Stimulated activated CD8-positive, alpha-beta memory T cell treated with anti-CD3 and anti-CD28 coated beads, Interleukin-7, amount 100 ng/mL, for 4 hours (primary cell): ENCODE measurements around the gene ZNF700.
"Not testable (repeated sequence)": the region's sequence is repeated elsewhere in the genome, so short reads cannot be mapped to it uniquely, and the experiment has no call there.

ENCODE experiments used
- DNase-seq, 2 donors: peaks; one replicate each; pipeline ENCODE4 v3.0.0-alpha.2; 2020; ENCODE audit warnings: low read depth in 2 of 2

The ZNF700 gene

DNA sequence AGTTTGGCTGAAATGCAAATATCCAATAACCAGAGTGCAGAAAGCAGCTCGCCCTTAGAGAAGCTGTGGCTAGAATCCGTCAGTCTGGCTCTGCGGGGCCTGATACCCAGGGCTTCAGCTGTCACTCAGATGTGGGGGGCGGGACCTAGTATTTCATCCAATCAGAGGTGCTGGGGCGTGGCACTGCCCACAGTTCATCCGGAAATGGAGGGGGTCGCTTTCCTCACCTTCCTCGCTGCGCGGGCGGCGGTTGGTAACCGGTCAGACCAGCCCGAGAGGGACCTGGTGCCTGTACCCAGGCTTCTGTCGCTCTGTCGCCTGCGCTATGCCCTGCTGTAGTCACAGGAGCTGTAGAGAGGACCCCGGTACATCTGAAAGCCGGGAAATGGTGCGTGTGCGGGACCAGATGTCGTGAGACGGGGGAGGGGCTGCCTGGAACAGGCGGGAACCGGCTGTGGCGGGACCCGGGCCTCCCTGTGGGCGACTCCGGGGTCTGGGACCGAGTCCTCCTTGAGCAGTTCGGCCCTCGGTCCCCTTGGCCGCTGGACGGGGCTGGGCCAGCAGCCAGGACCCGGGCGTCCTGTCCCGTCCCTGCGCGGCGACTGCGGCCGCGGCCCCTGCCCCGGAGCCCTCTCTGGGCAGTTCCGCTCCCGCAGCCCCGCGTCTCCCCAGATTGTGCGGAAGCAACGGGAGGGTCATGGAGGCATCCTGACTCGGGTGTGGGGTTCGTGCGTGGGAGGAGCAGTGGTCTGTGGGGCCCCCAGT lies at the start of gene ZNF700:
Gene ZNF700 (plus strand): TSS at position 222 of the 765 bp plus-strand sequence. CDS start 104 bp downstream, at position 326.
- DNase-seq = peak; percentile 86 to 88

DNA sequence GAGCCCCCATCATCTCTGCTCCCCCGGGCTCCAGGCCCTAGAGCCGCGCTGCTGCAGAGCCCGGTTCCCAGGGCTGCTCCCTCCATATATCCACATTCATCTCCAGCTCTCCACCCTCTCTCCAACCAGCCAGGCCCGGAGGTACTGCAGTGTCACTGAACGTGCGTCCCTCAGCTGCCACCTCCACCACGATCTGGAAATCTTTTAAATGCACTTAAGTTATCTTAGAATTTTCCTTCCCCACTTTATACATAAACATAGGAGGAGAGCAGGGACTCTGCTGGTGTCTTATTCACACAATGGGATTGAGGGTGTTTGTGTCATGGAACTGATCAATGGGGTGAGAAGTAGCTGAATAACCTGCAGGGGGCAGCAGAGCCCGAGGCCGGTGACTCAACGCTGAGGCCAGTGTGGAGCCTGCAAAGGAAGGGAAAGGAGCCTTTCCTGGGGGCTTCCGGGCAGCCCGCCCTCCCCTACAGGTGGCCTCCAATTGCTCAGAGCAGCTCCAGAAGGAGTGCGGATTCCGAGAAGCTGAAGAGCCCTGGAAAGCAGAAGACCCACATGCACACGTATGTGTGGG lies 45.1 kb upstream of the ZNF700 start:
- peak in 1 of 2 donors; percentile 6 for DNase-seq

DNA sequence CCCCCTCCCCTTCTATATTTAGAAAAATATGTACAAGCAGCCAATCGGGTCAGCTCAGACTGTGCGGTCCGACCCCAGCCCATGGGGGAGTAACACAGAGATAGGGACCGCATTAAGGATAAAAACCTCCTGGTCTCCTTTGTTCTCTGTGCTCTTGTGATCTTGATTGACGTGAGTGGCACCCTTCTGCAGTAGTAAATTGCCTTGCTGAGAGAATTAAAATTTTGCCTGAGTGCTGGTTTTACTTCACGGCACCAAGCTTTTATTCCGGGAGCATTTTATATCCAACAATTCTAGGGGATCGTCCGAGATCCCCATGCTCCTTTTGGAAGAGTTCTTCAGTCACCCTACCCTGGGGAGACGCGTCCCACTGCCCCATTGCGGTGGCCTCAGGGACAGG lies 44.3 kb upstream of the ZNF700 start:
- no peak for DNase-seq

DNA sequence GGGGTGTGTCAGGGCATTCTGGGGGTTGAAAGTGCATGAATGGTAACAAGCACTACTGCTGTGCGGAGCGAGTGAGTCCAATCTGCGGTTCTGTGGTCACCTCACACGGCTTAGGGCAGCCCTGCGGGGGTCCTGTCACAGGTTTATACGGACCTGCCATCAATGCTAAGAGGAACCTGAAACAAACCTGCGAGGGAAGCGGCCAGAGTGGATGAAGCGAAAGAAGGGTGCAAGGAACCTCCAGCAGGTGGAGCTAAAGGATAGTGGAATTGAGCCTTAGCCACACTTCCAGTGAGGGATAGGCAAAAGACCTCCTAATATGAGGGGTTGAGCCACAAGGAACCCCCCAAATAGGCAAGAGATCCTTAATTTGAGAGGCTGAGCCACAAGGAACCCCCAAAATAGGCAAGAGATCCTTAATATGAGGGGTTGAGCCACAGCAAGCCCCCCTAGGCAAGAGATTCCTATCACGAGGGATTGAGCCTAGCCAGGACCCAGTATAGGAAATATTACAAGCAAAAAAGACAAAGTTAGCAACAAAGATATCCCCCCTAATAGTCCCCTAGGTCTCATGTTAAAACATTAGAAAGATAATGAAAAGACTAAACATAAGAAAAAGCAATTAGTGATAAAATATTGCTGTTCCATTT lies 43.6 kb upstream of the ZNF700 start:
- DNase-seq = peak; percentile 19 to 45

DNA sequence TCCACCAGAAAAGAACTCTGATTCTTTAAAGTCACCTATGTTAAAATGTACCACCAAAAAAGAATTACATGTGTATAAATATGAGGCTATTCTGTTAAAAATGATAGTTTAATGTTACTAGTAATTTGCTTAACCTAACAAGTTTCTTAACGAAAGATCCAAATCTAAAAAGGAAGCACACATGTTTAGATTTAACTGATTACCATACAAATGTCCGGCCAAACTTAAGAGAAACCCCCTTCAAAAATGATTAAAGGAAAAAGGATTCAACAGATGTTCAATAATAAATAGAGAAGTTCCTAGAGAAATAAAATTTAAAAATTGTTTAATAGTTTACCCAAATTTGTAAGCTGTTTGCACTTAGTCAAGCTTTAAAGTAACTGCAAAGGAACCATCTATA lies 42.3 kb upstream of the ZNF700 start:
- DNase-seq = no peak

DNA sequence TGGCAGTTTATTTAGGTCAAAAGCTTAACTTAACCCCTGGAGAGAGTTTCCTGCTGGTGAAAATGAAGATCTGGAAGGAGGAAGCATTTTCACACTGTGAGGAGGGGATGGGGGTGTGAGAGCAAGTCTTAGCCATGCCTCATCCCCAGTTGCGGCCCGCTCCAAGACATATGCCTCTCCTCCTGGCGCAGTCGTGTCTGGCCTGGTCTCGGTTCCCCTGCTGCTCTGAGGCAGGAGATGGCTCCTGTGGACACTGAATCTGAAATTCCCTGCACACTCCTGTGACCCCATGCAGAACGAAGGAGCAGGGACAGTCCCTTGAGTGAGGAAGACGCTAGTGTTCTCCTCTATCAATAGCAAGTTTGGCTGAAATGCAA lies 37.7 kb upstream of the ZNF700 start:
- no peak for DNase-seq

DNA sequence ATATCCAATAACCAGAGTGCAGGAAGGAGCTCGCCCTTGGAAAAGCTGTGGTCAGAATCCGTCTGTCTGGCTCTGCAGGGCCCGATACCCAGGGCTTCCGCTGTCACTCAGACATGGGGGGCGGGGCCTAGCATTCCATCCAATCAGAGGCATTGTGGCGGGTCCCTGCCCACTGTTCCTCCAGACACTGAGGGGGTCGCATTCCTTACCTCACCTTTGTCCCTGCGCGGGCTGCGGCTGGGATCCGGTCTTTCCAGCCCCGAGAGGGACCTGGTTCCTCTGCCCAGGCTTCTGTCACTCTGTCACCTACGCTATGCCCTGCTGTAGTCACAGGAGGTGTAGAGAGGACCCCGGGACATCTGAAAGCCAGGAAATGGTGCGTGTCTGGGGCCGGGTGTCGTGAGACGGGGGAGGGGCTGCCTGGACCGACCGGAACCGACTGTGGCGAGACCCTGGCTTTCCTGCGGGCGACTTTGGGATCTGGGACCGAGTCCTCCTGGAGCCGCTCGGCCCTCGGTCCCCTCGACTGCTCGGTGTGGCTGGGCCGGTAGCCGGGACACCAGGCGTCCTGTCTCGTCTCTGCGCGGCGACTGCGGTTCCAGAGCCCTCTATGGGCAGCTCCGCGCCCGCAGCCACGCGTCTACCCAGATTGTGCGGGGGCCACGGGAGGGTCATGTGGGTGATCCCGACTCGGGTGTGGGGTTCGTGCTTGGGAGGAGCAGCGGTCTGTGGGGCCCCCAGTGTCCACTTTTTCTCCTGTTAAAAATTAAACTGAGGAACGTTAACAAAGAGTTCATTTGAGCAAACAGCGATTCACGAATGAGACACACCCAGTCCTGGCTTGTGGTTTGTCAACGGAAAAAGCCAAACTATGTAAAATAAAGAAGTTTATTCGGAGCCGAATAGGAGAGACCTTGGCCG lies 37.0 kb upstream of the ZNF700 start, which contains the start of gene ZNF69:
Gene ZNF69 (plus strand): TSS at position 172 of the 921 bp plus-strand sequence. CDS start 142 bp downstream, at position 314.
- DNase-seq = peak; percentile 26 to 52

DNA sequence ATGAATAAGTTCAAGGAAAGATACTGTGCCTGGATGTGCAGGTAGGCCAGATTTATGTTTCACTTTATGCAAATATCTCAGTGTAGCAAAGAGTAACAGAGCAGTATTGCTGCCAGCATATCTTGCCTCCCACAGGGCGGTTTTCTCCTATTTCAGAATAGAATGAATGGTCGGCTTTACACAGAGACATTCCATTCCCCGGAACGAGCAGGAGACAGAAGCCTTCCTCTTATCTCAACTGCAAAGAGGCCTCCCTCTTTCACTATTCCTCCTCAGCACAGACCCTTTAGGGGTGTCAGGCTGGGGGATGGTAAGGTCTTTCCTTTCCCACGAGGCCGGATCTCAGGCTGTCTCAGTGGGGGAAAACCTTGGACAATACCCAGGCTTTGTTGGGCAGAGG lies 35.0 kb upstream of the ZNF700 start:
- DNase-seq = not testable (repeated sequence)

DNA sequence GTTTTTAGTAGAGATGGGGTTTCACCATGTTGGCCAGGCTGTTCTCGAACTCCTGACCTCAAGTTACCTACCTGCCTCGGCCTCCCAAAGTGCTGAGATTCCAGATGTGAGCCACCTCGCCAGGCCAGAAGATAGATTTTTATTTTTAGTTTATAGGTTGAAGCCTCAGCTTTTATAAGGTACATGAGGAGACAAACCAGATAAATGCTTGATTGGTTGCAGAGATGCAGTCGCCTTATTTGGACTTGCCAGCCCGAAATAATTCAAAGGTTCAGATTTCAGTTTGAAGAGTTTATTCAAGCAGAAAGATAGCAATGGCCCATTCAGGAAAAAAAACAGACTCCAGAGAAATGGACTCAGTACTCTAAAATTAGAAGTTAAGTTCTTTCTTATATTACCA lies 34.3 kb upstream of the ZNF700 start:
- DNase-seq = no peak

DNA sequence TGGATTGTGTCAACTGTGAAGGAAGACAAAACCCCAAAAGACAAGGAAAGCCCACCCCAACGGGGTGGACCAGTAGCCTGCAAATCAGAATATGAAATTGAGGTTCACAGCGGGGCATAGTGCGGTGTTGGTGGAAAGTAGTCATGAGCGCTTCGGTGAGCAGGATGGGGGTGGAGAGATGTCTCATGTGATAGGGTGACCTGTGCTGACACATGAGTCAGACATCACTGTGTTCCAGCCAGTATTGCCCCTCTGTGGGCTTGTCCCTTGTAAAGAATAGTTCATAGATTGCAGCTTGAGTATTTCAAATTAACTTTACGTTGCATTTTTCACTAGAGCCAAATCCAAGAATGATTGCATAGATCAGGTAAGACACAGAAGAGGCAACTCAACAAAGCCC lies 30.1 kb upstream of the ZNF700 start:
- DNase-seq = no peak

DNA sequence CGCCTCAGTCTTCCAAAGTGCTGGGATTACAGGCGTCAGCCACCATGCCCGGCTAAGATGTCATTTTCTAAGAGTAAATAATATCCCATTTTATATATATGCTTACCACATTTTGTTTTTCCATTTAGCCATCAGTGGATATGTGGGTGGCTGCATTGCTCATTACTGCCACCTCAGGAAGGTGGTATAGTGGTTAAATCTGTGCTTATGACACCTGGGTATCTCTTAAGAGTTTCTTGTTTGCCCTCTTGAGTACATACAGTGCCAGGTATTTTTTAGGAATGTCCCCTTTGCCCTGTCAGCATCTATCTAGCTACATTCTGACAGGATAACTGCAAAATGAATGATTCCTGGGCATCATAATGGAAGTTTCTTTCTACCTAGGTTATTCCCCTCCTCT lies 22.7 kb upstream of the ZNF700 start:
- no peak for DNase-seq

DNA sequence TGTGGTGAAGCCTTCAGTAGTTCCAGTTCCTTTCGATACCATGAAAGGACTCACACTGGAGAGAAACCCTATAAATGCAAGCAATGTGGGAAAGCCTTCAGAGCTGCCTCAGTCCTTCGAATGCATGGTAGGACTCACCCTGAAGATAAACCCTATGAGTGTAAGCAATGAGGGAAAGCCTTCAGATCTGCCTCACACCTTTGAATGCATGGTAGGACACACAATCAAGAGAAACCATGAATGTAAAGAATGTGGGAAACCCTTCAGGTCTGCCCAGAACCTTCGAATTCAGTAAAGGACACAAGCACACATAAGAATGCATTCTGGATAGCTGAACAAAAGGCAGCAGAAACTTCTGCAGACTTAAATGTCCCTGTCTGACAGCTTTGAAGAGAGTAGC lies 19.0 kb upstream of the ZNF700 start:
- no peak for DNase-seq

DNA sequence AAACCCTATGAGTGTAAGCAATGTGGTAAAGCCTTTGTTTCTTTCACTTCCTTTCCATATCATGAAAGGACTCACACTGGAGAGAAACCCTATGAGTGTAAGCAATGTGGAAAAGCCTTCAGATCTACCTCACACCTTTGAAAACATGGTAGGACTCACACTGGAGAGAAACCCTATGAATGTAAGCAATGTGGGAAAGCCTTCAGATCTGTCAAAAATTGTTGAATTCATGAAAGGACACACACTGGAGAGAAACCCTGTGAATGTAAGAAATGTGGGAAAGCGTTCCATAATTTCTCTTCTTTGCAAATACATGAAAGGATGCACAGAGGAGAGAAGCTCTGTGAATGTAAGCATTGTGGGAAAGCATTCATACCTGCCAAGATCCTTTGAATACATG lies 13.0 kb upstream of the ZNF700 start:
- DNase-seq = not testable (repeated sequence)

DNA sequence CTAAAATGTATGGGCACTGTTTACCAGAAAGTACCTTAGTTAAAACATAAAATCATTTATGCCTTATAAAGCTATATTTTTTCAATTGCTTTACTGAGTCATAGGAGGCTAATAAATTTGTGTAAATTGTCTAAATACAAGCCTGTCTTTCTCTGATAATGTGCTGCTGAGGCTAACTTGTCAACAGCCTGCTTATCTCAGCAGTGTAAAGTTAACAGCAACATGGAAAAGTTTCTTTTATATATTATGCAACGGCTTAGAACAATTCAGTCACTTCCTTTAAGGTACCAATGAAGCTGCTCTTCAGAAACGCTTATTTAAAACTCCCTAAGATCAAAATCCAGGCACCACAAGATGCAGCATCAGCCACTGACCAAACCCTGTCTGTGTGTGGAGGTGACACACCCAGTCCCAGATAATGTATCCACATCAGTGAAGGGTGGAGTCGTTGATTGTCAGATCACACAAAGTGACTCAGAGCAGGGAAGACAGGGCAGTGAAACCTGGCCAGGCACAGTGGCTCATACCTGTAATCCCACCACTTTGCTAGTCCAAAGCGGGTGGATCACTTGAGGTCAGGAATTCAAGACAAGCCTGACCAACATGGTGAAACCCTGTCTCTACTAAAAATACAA lies 10.4 kb upstream of the ZNF700 start:
- DNase-seq = not testable (repeated sequence)

DNA sequence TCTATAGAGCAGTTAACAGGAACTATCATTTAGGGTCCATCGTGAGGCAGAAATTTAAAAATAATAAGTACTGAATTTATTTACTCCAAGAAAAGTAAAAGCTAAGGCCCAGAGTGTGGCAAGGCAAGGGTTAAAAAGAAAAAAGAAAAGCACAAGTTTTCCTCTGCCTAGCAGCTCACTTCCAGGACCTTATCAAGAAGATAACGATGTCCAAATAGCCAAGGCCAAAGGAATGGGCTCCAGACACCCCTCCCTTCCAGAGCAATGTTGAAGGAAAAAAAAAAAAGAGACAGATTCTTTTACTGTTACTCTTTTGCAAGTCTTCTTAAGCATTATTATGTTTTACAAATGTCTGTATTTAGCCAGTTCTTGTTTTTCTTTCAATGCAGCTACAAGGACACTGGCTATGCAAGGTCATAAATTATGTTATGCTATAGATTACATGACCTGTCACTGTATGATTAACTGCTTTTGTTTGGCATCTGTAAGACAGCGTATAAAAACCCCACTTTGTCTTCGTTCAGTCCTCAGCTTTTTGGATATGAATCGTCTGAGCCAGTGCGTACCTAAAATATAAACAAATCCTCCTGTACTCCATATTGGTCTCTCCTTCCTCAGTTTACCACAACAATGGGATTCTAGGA lies 2.9 kb upstream of the ZNF700 start:
- DNase-seq = no peak

DNA sequence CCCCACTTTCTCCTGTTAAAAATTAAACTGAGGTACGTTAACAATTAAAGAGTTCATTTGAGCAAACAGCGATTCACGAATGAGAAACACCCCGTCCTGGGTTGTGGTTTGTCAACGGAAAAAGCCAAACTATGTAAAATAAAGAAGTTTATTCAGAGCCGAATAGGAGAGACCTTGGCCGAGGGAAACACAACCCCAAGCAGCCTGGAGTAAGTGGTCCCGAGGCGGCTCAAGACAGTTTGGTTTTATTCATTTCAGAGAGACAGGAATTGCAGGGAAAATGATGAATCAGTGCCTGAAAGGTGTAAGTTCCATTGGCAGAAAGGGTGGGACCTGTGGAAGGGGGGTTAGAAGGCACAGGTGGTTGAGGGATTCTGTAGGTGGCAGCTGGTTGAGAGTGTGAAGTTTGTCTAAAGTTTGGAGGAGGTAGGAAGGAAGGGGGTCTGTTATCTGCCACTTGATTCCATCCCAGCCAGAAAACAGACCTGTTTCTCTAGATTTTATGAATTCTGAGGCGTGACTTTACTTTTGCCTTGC lies 812 bp downstream of the ZNF700 start:
- not testable (repeated sequence) for DNase-seq

DNA sequence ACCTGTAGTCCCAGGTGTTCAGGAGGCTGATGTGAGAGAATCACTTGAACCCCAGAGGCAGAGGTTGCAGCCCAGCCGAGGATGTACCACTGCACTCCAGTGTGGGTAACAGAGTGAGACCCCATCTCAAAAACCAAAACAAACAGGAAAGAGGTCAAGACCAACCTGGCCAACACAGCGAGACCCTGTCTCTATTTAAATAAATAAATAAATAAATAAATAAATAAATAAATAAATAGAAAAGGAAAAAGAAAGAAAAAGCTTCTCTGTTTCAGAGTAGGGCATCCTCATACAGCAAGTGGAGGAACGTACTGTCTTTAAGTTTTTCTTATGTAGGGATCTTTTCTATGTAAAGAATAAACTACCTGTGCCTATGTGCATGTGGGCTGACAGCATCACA lies 2.3 kb downstream of the ZNF700 start:
- no peak for DNase-seq

DNA sequence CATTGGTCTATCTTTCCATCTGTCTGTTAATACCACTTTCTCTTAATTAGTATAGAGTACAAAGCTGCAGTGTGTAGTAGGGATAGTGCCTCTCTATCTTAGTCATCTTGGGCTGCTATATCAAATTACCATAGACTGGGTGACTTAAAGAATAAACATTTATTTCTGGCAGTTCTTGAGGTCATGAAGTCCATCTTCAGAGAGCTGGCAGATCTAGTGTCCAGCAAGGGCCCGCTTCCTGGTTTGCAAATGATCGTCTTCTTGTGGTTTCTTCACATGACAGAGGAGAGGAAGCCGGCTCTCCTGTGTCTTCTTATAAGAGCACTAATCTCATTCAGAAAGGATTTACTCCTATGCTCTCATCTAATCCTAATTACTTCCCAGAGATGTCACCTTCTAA lies 6.1 kb downstream of the ZNF700 start:
- no peak for DNase-seq

DNA sequence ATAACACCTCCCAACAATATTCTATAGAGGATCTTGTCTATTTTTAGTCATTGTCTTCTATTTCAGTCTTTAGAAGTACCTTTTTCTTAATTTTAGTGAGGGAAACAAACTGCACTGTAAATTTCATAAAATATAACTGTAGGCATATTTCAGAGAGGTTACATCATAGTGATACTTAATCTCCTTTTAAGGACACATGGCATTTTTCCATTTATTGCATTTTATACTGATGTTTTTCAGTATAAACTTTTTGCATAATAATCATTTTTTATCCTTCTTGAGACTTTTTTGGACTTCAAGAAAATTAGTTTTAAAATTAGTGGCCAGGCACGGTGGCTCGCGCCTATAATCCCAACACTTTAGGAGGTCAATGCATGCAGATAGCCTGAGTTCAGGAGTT lies 6.6 kb downstream of the ZNF700 start:
- no peak for DNase-seq

DNA sequence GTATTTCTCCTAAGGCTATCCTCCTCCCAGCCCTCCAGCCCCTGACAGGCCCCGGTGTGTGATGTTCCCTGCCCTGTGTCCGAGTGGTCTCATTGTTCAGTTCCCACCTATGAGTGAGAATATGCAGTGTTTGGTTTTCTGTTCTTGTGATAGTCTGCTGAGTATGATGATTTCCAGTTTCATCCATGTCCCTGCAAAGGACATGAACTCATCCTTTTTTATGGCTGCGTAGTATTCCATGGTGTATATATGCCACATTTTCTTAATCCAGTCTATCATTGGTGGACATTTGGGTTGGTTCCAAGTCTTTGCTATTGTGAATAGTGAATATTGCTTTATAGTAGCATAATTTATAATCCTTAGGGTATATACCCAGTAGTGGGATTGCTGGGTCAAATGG lies 10.9 kb downstream of the ZNF700 start:
- DNase-seq = not testable (repeated sequence)

DNA sequence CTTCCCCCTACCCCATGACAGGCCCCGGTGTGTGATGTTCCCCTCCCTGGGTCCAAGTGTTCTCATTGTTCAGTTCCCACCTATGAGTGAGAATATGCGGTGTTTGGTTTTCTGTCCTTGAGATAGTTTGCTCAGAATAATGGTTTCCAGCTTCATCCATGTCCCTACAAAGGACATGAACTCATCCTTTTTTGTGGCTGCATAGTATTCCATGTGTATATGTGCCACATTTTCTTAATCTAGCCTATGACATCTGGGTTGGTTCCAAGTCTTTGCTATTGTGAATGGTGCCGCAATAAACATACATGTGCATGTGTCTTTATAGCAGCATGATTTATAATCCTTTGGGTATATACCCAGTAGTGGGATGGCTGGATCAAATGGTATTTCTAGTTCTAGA lies 13.5 kb downstream of the ZNF700 start:
- not testable (repeated sequence) for DNase-seq
